ENCODE results near the gene PIP5K1B. TPM values are rescaled to one million over a fixed set of nuclear protein-coding genes. Genes with fewer than 3 reads are reported as not detected.

Gene PIP5K1B
- total RNA-seq, 1 experiment from 2014 or later: 2.5 TPM

GRCh38 chr9:69001921-69002320 lies 296.9 kb downstream of the PIP5K1B start:
- Histone ChIP-seq H3K56ac (ENCODE audit: insufficient read length, low read depth, low read length) (no peak overlapping the region), H2BK20ac (ENCODE audit: low read depth, low read length, poor library complexity, severe bottlenecking) (no peak overlapping the region), H3K79me1 (ENCODE audit: insufficient read depth, low read depth, low read length, poor library complexity, severe bottlenecking) (no peaks in the 10 kb centered on the region), H3K27ac (ENCODE audit: insufficient read length, low read depth, low read length) (no peak overlapping the region), H3K14ac (ENCODE audit: insufficient read depth, low read length) (no peak overlapping the region), H4K91ac (ENCODE audit: insufficient read length, low read depth, low read length) (no peak overlapping the region), H2AFZ (ENCODE audit: low read length) (no peak overlapping the region), H2AK5ac (ENCODE audit: insufficient read length, low read length) (no peak overlapping the region), H4K20me1 (ENCODE audit: control insufficient read depth, insufficient read depth, insufficient read length) (no peaks in the 10 kb centered on the region), H3K4me2 (ENCODE audit: insufficient read depth, insufficient read length, low read length) (no peak overlapping the region), H2BK5ac (ENCODE audit: insufficient read length, low read length) (no peak overlapping the region), H3K4ac (ENCODE audit: low read depth, low read length) (no peak overlapping the region), H2BK15ac (ENCODE audit: low read depth, low read length) (no peak overlapping the region), H3K79me2 (ENCODE audit: insufficient read depth, low read length) (no peaks in the 10 kb centered on the region), H3K27me3 (ENCODE audit: insufficient read depth, low read length) (no peaks in the 10 kb centered on the region), H2BK12ac (ENCODE audit: insufficient read length, low read depth, low read length) (no peak overlapping the region), H4K8ac (replicated peaks; ENCODE audit: insufficient read length, low read depth, low read length) (no peak overlapping the region), H2BK120ac (ENCODE audit: low read depth, low read length, poor library complexity, severe bottlenecking) (no peak overlapping the region), H3K23ac (ENCODE audit: insufficient read length, low read depth, low read length) (no peak overlapping the region), H3K9ac (ENCODE audit: extremely low read depth, insufficient read length, low read length) (no peak overlapping the region), H3T11ph (ENCODE audit: low read length) (no peak overlapping the region), H3K18ac (ENCODE audit: insufficient read length, low read depth, low read length) (no peak overlapping the region), H3K23me2 (ENCODE audit: insufficient read length, low read depth, low read length, poor library complexity, severe bottlenecking) (no peaks in the 10 kb centered on the region), H4K5ac (ENCODE audit: insufficient read length, low read depth, low read length) (no peak overlapping the region), H3K9me3 (ENCODE audit: control insufficient read depth, low read depth, low read length) (no peaks in the 10 kb centered on the region), H3K4me1 (ENCODE audit: insufficient read depth, low read length) (no peaks in the 10 kb centered on the region)
- H3K27ac Mint-ChIP-seq: peak overlapping the region in 1 of 3 experiments; percentile 17; a peak in 1 of 7 replicates
- peaks cover 21 to 28% of the 10 kb centered on the region in 2 experiments for H3K4me1 Mint-ChIP-seq
- H3K4me3 Mint-ChIP-seq: no peak overlapping the region
- no peaks in the 10 kb centered on the region for H3K27me3 Mint-ChIP-seq (ENCODE audit: low read depth)
- no peaks in the 10 kb centered on the region for H3K9me3 Mint-ChIP-seq
- WGBS (ENCODE audit: extremely low coverage, insufficient read length, low lambda C conversion rate): no CpG with 5 or more reads among the region's 8 CpGs
- H3K36me3 Mint-ChIP-seq (ENCODE audit: insufficient read depth in 1 of 3, low read depth in 3 of 3): no peaks in the 10 kb centered on the region
- DNase-seq: no peak
- no peak for TF ChIP-seq CTCF (conservative IDR thresholded peaks at IDR 0.05)
